H1 (cell line): ENCODE data around the gene RTN4. TPM values are rescaled to one million over a fixed set of nuclear protein-coding genes. Genes with fewer than 3 reads are reported as not detected.

Experiments used
- CTCF ChIA-PET: fragments of 300-600 bp; sonication (Branson Sonifier 250); formaldehyde crosslinking; loops from one replicate; lab custom pipeline; 2021; ENCODE audit not compliant: partially characterized antibody; lab: Charles Lee
- POLR2A ChIA-PET: fragments of 300-600 bp; sonication (Branson Sonifier 250); formaldehyde crosslinking; loops from one replicate; lab custom pipeline; 2021; ENCODE audit warnings: inconsistent platforms; ENCODE audit not compliant: partially characterized antibody; lab: Charles Lee
- DNase-seq, 2 experiments: peaks; one replicate each; pipeline versions ENCODE4 v3.0.0 to v3.0.0-alpha.2; 2010 to 2022; ENCODE audit warnings: low spot score in 2 of 2, low read depth in 1 of 2, mixed read lengths in 1 of 2
- FAIRE-seq: peaks from 2 replicates; lab custom pipeline; 2011; peaks lifted over from hg19 to GRCh38; lab: Jason Lieb, UNC
- H2AFZ ChIP-seq: 2 replicates; pipeline ENCODE4 v1.8.1; 2012; ENCODE audit warnings: low read length, inconsistent platforms
- H2AK5ac ChIP-seq: 2 replicates; pipeline ENCODE4 v1.6.1; 2013; ENCODE audit warnings: low read depth, low read length
- H2BK120ac ChIP-seq: replicated peaks from 2 replicates; pipeline ENCODE3; 2013; ENCODE audit warnings: low read depth, low read length, inconsistent platforms
- H2BK12ac ChIP-seq: 2 replicates; pipeline ENCODE4 v1.6.1; 2013; ENCODE audit warnings: low read depth, low read length
- H2BK15ac ChIP-seq: 2 replicates; pipeline ENCODE4 v1.6.1; 2013; ENCODE audit warnings: low read length
- H2BK20ac ChIP-seq: 2 replicates; pipeline ENCODE4 v1.6.1; 2013; ENCODE audit warnings: low read length
- H2BK5ac ChIP-seq: 2 replicates; pipeline ENCODE4 v1.6.1; 2013; ENCODE audit warnings: low read depth, low read length
- H3K14ac ChIP-seq: 2 replicates; pipeline ENCODE4 v1.6.1; 2013; ENCODE audit warnings: inconsistent platforms; ENCODE audit not compliant: insufficient read length
- H3K18ac ChIP-seq: 2 replicates; pipeline ENCODE4 v1.6.1; 2013; ENCODE audit warnings: low read length; ENCODE audit errors: extremely low read depth
- H3K23ac ChIP-seq: 2 replicates; pipeline ENCODE4 v1.6.1; 2013; ENCODE audit warnings: inconsistent platforms; ENCODE audit not compliant: insufficient read length
- H3K23me2 ChIP-seq: 2 replicates; pipeline ENCODE4 v1.6.1; 2013; ENCODE audit warnings: low read depth, low read length
- H3K27ac ChIP-seq: 2 replicates; pipeline ENCODE4 v1.6.1; 2011; ENCODE audit warnings: low read depth, low read length, inconsistent platforms
- H3K27me3 ChIP-seq, 4 experiments: replicated peaks in 1 of 4; 1 replicate in 1 of 4; 2 replicates in 3 of 4; pipeline versions ENCODE4 v1.6.1 to v1.8.1; 2011 to 2013; ENCODE audit warnings: low read length in 3 of 4, mild to moderate bottlenecking in 3 of 4, inconsistent platforms in 2 of 4, mixed read lengths in 2 of 4, moderate library complexity in 1 of 4; ENCODE audit not compliant: control insufficient read depth in 3 of 4, insufficient read depth in 3 of 4; ENCODE audit errors: extremely low read depth in 1 of 4
- H3K36me3 ChIP-seq, 4 experiments: 2 replicates each; pipeline versions ENCODE4 v1.6.1 to v1.8.1; 2011 to 2013; ENCODE audit warnings: mild to moderate bottlenecking in 4 of 4, low read length in 3 of 4, moderate library complexity in 2 of 4, control low read depth in 1 of 4, inconsistent platforms in 1 of 4; ENCODE audit not compliant: insufficient read depth in 4 of 4, control insufficient read depth in 2 of 4
- H3K4ac ChIP-seq: replicated peaks from 2 replicates; pipeline ENCODE3; 2013; ENCODE audit warnings: low read length, low read depth, mixed read lengths, inconsistent platforms; ENCODE audit not compliant: insufficient read length
- H3K4me1 ChIP-seq, 4 experiments: replicated peaks in 1 of 4; 1 replicate in 1 of 4; 2 replicates in 3 of 4; pipeline versions ENCODE4 v1.6.1 to v1.8.1; 2011 to 2013; ENCODE audit warnings: low read length in 3 of 4, inconsistent platforms in 2 of 4, mixed read lengths in 1 of 4; ENCODE audit not compliant: insufficient read depth in 4 of 4, control insufficient read depth in 3 of 4
- H3K4me2 ChIP-seq, 2 experiments: 2 replicates each; pipeline versions ENCODE4 v1.6.1 to v1.8.1; 2011 to 2013; ENCODE audit warnings: low read depth in 2 of 2, low read length in 2 of 2, control low read depth in 1 of 2, inconsistent platforms in 1 of 2, mild to moderate bottlenecking in 1 of 2; ENCODE audit not compliant: insufficient read depth in 1 of 2
- H3K4me3 ChIP-seq, 4 experiments: fragments of 200-600, 300-600 bp in 1 of 4; sonication (generic), shearing (Covaris generic), sonication (Bioruptor Twin) in 1 of 4; 2 replicates each; pipeline versions ENCODE4 v1.5.1 to v1.8.1; 2011 to 2016; ENCODE audit warnings: low read length in 4 of 4, low read depth in 3 of 4, control low read depth in 2 of 4, inconsistent platforms in 2 of 4, mild to moderate bottlenecking in 2 of 4, mixed read lengths in 1 of 4, moderate library complexity in 1 of 4; ENCODE audit not compliant: insufficient read depth in 2 of 4; ENCODE audit errors: extremely low read depth in 1 of 4
- H3K56ac ChIP-seq: replicated peaks from 2 replicates; pipeline ENCODE3; 2013; ENCODE audit warnings: low read depth, mild to moderate bottlenecking, mixed read lengths, low read length, inconsistent platforms; ENCODE audit not compliant: insufficient read length
- H3K79me1 ChIP-seq: 2 replicates; pipeline ENCODE4 v1.6.1; 2013; ENCODE audit warnings: low read depth, low read length, control low read depth
- H3K79me2 ChIP-seq, 2 experiments: 2 replicates each; pipeline versions ENCODE4 v1.6.1 to v1.8.1; 2012 to 2013; ENCODE audit warnings: low read length in 2 of 2, mild to moderate bottlenecking in 2 of 2, inconsistent platforms in 1 of 2; ENCODE audit not compliant: insufficient read depth in 2 of 2, control insufficient read depth in 1 of 2
- H3K9ac ChIP-seq, 4 experiments: replicated peaks in 1 of 4; 1 replicate in 1 of 4; 2 replicates in 3 of 4; pipeline versions ENCODE4 v1.6.1 to v1.8.1; 2011 to 2013; ENCODE audit warnings: low read depth in 3 of 4, low read length in 3 of 4, control low read depth in 2 of 4, mild to moderate bottlenecking in 2 of 4, moderate library complexity in 2 of 4, inconsistent platforms in 1 of 4; ENCODE audit errors: extremely low read depth in 1 of 4
- H3K9me3 ChIP-seq, 2 experiments: 2 replicates each; pipeline versions ENCODE4 v1.6.1 to v1.8.1; 2012 to 2013; ENCODE audit warnings: mild to moderate bottlenecking in 2 of 2, moderate library complexity in 2 of 2, control low read depth in 1 of 2, inconsistent platforms in 1 of 2, low read depth in 1 of 2, low read length in 1 of 2, mixed read lengths in 1 of 2; ENCODE audit not compliant: insufficient read depth in 2 of 2
- H4K20me1 ChIP-seq, 2 experiments: replicated peaks in 1 of 2; 2 replicates each; pipeline versions ENCODE3 to v1.8.1; 2011 to 2013; ENCODE audit warnings: inconsistent platforms in 2 of 2, low read length in 2 of 2, mild to moderate bottlenecking in 1 of 2; ENCODE audit not compliant: insufficient read depth in 2 of 2, control insufficient read depth in 1 of 2
- H4K5ac ChIP-seq: 2 replicates; pipeline ENCODE4 v1.6.1; 2013; ENCODE audit warnings: low read length, low read depth, mixed read lengths, inconsistent platforms; ENCODE audit not compliant: insufficient read length
- H4K8ac ChIP-seq: 2 replicates; pipeline ENCODE4 v1.8.0; 2013; ENCODE audit warnings: mild to moderate bottlenecking, moderate library complexity, low read length, inconsistent platforms; ENCODE audit not compliant: insufficient read depth; ENCODE audit errors: extremely low read depth
- H4K91ac ChIP-seq: replicated peaks from 2 replicates; pipeline ENCODE3; 2013; ENCODE audit warnings: low read length, mixed read lengths, inconsistent platforms; ENCODE audit not compliant: insufficient read length
- BCL11A ChIP-seq, 2 experiments: IDR thresholded peaks; one replicate each; pipeline ENCODE4 v1.6.1; 2011; ENCODE audit warnings: low read depth in 2 of 2, low read length in 2 of 2, mild to moderate bottlenecking in 2 of 2
- CHD1 ChIP-seq: IDR thresholded peaks from 2 replicates; pipeline ENCODE4 v1.6.1; 2012; ENCODE audit warnings: low read depth, low read length, improper control_type of control experiment
- CHD2 ChIP-seq: IDR thresholded peaks from 2 replicates; pipeline ENCODE4 v1.6.1; 2012; ENCODE audit warnings: low read length, improper control_type of control experiment
- CREB1 ChIP-seq: IDR thresholded peaks from 2 replicates; pipeline ENCODE4 v1.6.1; 2012; ENCODE audit warnings: inconsistent platforms
- FOSL1 ChIP-seq: IDR thresholded peaks from 2 replicates; pipeline ENCODE4 v1.6.1; 2011; ENCODE audit warnings: mild to moderate bottlenecking, low read depth, low read length, moderate library complexity; ENCODE audit not compliant: insufficient read depth
- HDAC6 ChIP-seq: IDR thresholded peaks from one replicate; pipeline ENCODE4 v1.7.1; 2012; ENCODE audit warnings: low read depth, mild to moderate bottlenecking, inconsistent platforms, low read length, moderate library complexity
- JUND ChIP-seq: IDR thresholded peaks from 2 replicates; pipeline ENCODE4 v1.6.1; 2011; ENCODE audit warnings: mild to moderate bottlenecking, improper control_type of control experiment, low read length
- NRF1 ChIP-seq: IDR thresholded peaks from 2 replicates; pipeline ENCODE4 v1.6.1; 2011; ENCODE audit warnings: mild to moderate bottlenecking, low read depth, low read length, improper control_type of control experiment
- RFX5 ChIP-seq: IDR thresholded peaks from 2 replicates; pipeline ENCODE4 v1.6.1; 2011; ENCODE audit warnings: low read depth, low read length, improper control_type of control experiment, borderline replicate concordance
- TCF12 ChIP-seq: IDR thresholded peaks from 2 replicates; pipeline ENCODE4 v1.6.1; 2011; ENCODE audit warnings: low read depth, mild to moderate bottlenecking, low read length
- WGBS, 2 experiments: shearing (Covaris generic) in 1 of 2; methylation state at CpG; one replicate each; pipeline versions ENCODE4 v1.1.6 to v1.1.7; 2013 to 2015; ENCODE audit warnings: low lambda C conversion rate in 2 of 2, mixed read lengths in 2 of 2, inconsistent platforms in 1 of 2, low coverage in 1 of 2, missing lambda C conversion rate in 1 of 2; ENCODE audit not compliant: insufficient replicate concordance in 2 of 2, insufficient coverage in 1 of 2, insufficient read length in 1 of 2; ENCODE audit errors: extremely low coverage in 1 of 2, missing lambda C conversion rate in 1 of 2; 5-methylcytosine and 5-hydroxymethylcytosine counted together
- polyA plus RNA-seq, 7 experiments: library from polyadenylated mRNA; depleted of rRNA in 3 of 7; stranded (reverse) in 5 of 7; unstranded in 2 of 7; fragments of >200 nt in 5 of 7; fragments of 200-250 nt in 2 of 7; gene quantifications; 1 replicate in 5 of 7; 2 replicates in 1 of 7; 4 replicates in 1 of 7; pipeline versions ENCODE4 v1.2.1 to v1.2.3, GENCODE V29; 2011 to 2013; ENCODE audit warnings: missing spikeins in 2 of 7, mixed read lengths in 2 of 7
- total RNA-seq: library from RNA; stranded (reverse); fragmentation: NEBNext Ultra II Directional; extraction: Animal tissue kit (Norgen Biotek cat#: 25700); gene quantifications from 2 replicates; pipeline ENCODE4 v1.2.1, GENCODE V29; 2021
- TF ChIP-seq, protein P1 (sequence below), 3 experiments: IDR thresholded peaks; 1 replicate in 2 of 3; 2 replicates in 1 of 3; pipeline versions ENCODE4 v1.5.1 to v1.6.1; 2011; ENCODE audit warnings: low read length in 3 of 3, mild to moderate bottlenecking in 3 of 3, inconsistent platforms in 2 of 3, low read depth in 1 of 3, moderate library complexity in 1 of 3; ENCODE audit not compliant: insufficient read depth in 1 of 3; ENCODE audit errors: control extremely low read depth in 1 of 3
- TF ChIP-seq, protein P2 (sequence below): IDR thresholded peaks from 2 replicates; pipeline ENCODE4 v1.6.1; 2012; ENCODE audit warnings: inconsistent platforms

Gene RTN4
- total and polyA plus RNA-seq, 2 of the 8 experiments (the other 6 are each of a cell fraction or from before 2014, with no cell fraction given): 179 to 242 TPM

DNA sequence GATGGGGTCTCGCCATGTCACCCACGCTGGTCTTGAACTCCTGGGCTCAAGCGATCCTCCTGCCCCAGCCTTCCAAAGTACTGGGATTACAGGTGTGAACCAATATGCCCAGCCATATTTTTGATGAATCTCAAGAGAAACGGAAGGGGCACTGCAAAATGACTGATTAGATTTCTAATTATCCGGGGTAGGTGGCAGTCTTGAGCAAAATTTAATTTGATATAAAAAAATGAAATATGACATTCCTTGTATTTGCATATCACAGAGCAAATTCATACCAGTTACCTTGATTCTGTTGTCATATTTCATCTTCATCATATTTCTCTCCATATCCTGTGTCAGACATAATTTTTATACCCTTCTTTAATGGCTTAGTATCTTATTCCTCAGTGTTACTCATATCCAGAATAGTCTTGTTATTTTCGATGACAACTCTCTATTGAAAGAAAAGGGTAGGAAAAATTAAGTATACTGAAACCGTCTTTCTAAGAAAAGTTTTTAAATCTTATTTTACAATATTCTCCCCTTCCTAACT, 30.0 kb upstream of the RTN4 start:
- Histone ChIP-seq H3K36me3 (no peaks in the 10 kb centered on the region), H3K4me1 (no peaks in the 10 kb centered on the region), H2BK12ac (no peak overlapping the region), H3K23ac (no peak overlapping the region), H3K4ac (no peak overlapping the region), H4K91ac (no peak overlapping the region), H3K9me3 (no peaks in the 10 kb centered on the region), H2BK15ac (no peak overlapping the region), H3K56ac (no peak overlapping the region), H3K4me2 (no peak overlapping the region), H2BK5ac (no peak overlapping the region), H3K18ac (no peak overlapping the region), H3K4me3 (no peak overlapping the region), H4K8ac (no peak overlapping the region), H3K27ac (no peak overlapping the region), H2AK5ac (no peak overlapping the region), H4K20me1 (no peaks in the 10 kb centered on the region), H2BK120ac (no peak overlapping the region), H4K5ac (no peak overlapping the region), H3K14ac (no peak overlapping the region), H3K9ac (no peak overlapping the region), H2AFZ (no peak overlapping the region), H3K23me2 (no peaks in the 10 kb centered on the region), H3K79me2 (no peaks in the 10 kb centered on the region), H3K27me3 (no peaks in the 10 kb centered on the region), H3K79me1 (no peaks in the 10 kb centered on the region), H2BK20ac (no peak overlapping the region)
- ChIA-PET CTCF (interaction anchor here (0.6 kb wide), 1 partner anchor 34 kb away, joined by 3 read pairs; no protein-coding TSS in a partner anchor), POLR2A (interaction anchor here (2.0 kb wide), 1 partner anchor 22 kb away, joined by 4 read pairs; no protein-coding TSS in a partner anchor)
- FAIRE-seq (no peak), DNase-seq (no peak)
- 90% methylated on average over 7 of the region's 7 CpGs; no CpG with 5 or more reads in 1 of the 2 experiments for WGBS, 2 experiments
- TF ChIP-seq NRF1 (no peak), RFX5 (no peak), CREB1 (no peak), FOSL1 (no peak), BCL11A (IDR thresholded peaks at IDR 0.05; ENCODE audit: low read depth in 2 of 2, low read length in 2 of 2) (no peak), JUND (no peak), TCF12 (no peak), CHD1 (no peak), CHD2 (no peak), HDAC6 (no peak)
- TF ChIP-seq, protein P1, sequence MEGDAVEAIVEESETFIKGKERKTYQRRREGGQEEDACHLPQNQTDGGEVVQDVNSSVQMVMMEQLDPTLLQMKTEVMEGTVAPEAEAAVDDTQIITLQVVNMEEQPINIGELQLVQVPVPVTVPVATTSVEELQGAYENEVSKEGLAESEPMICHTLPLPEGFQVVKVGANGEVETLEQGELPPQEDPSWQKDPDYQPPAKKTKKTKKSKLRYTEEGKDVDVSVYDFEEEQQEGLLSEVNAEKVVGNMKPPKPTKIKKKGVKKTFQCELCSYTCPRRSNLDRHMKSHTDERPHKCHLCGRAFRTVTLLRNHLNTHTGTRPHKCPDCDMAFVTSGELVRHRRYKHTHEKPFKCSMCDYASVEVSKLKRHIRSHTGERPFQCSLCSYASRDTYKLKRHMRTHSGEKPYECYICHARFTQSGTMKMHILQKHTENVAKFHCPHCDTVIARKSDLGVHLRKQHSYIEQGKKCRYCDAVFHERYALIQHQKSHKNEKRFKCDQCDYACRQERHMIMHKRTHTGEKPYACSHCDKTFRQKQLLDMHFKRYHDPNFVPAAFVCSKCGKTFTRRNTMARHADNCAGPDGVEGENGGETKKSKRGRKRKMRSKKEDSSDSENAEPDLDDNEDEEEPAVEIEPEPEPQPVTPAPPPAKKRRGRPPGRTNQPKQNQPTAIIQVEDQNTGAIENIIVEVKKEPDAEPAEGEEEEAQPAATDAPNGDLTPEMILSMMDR (IDR thresholded peaks at IDR 0.05; ENCODE audit: control extremely low read depth in 1 of 3, insufficient read depth in 1 of 3, low read depth in 1 of 3, low read length in 3 of 3): no peak
- TF ChIP-seq, protein P2, sequence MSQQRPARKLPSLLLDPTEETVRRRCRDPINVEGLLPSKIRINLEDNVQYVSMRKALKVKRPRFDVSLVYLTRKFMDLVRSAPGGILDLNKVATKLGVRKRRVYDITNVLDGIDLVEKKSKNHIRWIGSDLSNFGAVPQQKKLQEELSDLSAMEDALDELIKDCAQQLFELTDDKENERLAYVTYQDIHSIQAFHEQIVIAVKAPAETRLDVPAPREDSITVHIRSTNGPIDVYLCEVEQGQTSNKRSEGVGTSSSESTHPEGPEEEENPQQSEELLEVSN: no peak
